NCI-H1417 treated with DMSO at 0.1 percent for 48 hours (cell line): ENCODE results near the gene PCDHGC4.

ENCODE experiments used
- DNase-seq: peaks from one replicate; lab custom pipeline; 2025; lab: John Stamatoyannopoulos, UW

The PCDHGC4 gene

GRCh38 chr5:141529002-141529401, 44.2 kb downstream of the PCDHGC4 start:
- no peak for DNase-seq

GRCh38 chr5:141529873-141530272, 45.0 kb downstream of the PCDHGC4 start:
- no peak for DNase-seq

- no peak for DNase-seq
Observed at GRCh38 chr5:141532726-141533125, 47.9 kb downstream of the PCDHGC4 start.

- no peak for DNase-seq
Observed at GRCh38 chr5:141533897-141534296, 49.1 kb downstream of the PCDHGC4 start.

GRCh38 chr5:141534492-141535213, 49.8 kb downstream of the PCDHGC4 start:
- DNase-seq = no peak
